HG03280 (cell line): ENCODE measurements around the gene PLEK2.
A peak's percentile ranks its signal among the peaks of the same experiment; 100 is the strongest.
"Not testable (repeated sequence)": the region's sequence is repeated elsewhere in the genome, so short reads cannot be mapped to it uniquely, and the experiment has no call there.

Source experiments
- ATAC-seq: cut with Tn5 transposase; IDR thresholded peaks from one replicate; pipeline ENCODE4 v1.9.1; 2021; ENCODE audit warnings: mild to moderate bottlenecking, moderate library complexity; ENCODE audit not compliant: unreplicated experiment

PLEK2 gene

DNA sequence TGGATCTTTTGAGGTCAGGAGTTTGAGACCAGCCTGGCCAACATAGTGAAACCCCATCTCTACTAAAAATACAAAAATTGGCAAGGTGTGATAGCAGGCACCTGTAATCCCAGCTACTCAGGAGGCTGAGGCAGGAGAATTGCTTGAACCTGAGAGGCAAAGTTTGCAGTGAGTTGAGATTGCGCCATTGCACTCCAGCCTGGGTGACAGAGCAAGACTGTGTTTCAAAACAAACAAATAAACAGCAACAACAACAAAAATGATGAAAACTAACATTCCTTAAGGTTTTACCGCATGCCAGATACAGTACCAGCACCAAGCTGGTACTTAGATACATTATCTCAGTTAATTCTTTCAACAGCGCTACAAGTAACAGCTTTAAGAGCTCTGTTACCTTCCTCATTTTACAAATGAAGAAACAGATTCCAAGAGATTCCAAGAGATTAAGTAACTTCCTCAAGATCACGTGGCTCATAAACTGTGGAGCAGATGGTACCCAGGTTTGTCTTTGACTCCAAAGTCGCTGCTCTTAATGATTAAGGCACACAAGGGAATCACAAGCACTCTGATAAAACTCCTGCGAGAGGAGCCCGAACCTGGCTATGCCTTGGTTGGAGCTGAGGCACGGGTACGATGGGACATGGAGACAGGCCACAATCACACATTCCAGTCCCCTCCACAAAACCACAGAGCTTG, 17.7 kb upstream of the PLEK2 start:
- ATAC-seq, result no peak

GRCh38 chr14:67428501-67429031, 16.6 kb upstream of the PLEK2 start:
- no peak for ATAC-seq

DNA sequence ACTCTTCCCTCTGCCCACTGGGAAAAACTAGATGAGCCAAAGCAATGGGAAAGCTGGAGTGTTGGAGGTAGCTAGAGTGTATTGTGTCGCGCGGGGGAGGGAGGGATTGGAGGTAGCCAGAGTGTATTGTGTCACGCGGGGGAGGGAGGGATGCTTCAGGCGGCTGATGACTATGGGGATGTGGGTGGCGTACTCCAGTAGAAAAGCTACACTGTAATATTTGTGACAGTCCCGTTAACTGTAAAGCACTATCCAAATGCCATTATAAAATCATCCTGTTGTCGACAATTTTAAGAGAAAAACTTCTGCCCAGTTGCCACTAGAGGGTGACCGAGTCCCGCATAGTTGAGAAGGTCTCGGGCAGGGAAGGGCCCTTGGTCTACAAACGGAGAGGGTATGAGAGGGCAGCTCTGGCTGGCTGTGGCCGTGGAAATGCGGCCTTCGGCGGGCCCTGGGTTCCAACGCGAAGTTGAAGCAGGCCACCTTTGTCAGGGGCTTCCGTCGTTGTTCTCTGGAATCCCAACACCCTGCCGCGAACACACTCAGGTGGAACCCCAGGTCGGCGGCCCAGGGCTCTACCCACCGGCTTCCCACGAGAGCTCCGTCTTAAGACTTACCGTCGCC, 15.1 kb upstream of the PLEK2 start:
- peak; percentile 52 for ATAC-seq

- no peak for ATAC-seq
Measured at GRCh38 chr14:67426161-67426560, 14.2 kb upstream of the PLEK2 start.

- ATAC-seq, result no peak
Measured at GRCh38 chr14:67425608-67426007, 13.6 kb upstream of the PLEK2 start.

GRCh38 chr14:67424539-67424938, 12.6 kb upstream of the PLEK2 start:
- ATAC-seq, result no peak

GRCh38 chr14:67423424-67423823, 11.5 kb upstream of the PLEK2 start:
- no peak for ATAC-seq

GRCh38 chr14:67421356-67422224, 9.6 kb upstream of the PLEK2 start:
- ATAC-seq, result no peak

- peak; percentile 47 for ATAC-seq
Measured at GRCh38 chr14:67420102-67420739, 8.3 kb upstream of the PLEK2 start.

DNA sequence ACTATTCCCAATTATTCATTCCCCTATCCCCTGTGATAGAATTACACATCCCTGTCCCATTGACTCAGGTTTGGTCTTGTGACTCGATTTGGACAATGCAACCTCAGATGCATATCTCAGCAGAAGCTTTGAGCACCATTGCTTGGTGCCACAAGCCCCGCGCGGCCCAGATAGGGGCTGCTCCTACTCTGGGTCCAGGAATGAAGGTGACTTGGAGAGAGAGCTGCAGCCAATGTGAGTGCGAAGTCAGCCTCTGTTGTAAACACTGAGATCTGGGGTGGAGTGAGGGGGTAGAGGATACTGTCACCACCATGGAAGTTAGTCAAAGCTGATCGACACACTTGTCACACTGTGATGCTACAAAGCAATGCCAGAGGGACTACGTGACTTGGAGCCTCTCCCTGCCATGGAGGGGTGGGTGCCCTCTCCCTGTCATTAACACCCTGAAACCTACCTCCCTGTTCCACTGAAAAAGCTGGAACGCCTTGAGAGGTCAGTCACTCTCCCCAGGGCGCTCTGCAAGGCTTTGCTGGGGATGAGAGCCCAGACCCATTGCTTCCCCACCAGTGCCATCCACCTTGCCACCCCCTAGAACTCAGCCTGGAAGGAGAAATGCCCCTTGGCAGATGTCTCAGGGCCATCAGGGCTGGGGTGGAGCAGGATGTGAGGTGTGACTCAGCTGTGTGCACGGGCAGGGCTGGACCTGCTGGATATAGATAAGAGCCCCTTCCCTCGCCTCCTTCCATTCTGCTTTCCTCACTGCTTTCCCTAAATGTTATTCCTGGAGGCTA, 6.6 kb upstream of the PLEK2 start:
- ATAC-seq, result no peak

- no peak for ATAC-seq
Measured at GRCh38 chr14:67417633-67418032, 5.7 kb upstream of the PLEK2 start.

DNA sequence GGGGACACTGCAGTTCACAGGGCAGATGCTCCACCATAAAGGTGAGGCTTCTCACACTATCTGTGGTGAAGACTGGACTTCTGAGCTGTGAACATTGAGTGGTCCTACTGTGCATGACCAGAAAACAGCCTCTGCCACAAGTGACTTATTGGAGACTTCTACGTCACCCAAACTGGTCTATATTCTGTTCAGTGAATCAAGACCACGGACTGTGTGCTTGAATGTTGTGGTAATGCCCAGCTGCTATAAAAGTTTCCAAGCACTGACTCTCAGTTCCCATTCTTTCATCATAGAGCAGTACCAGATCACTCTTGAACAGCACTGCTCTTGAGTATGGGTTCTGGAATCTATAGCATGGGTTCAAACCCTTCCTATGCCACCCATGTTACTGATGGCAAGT, 4.8 kb upstream of the PLEK2 start:
- ATAC-seq, result no peak

DNA sequence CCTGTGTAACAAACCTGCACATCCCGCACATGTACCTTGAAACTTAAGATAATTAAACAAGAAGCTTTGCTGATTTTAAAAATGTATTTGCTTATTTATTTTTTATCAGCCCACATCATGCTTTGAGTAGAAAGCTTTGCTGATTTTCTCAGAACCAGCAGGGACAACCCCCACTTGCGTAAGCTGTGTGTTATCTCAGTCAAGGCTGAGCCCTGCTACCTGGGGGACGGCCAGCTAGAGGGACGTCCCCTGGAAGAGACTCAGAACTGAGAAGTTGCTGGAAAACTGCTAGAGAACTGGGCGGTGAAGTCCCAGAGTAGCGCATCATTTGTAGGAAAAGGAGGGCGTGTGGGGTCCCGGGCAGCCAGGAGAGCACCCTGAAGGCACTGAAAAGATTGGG, 4.1 kb upstream of the PLEK2 start:
- ATAC-seq, result no peak

DNA sequence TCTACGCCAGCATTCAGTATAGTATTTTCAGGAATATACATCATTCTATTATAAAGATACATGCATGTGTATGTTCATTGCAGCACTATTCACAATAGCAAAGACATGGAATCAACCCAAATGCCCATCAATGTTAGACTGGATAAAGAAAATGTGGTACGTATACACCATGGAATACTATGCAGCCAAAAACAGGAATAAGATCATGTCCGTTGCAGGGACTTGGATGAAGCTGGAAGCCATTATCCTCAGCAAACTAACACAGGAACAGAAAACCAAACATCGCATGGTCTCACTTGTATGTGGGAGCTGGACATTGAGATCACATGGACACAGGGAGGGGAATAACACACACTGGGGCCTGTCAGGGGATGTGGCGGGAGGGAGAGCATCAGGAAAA, 3.6 kb upstream of the PLEK2 start:
- ATAC-seq, result not testable (repeated sequence)

DNA sequence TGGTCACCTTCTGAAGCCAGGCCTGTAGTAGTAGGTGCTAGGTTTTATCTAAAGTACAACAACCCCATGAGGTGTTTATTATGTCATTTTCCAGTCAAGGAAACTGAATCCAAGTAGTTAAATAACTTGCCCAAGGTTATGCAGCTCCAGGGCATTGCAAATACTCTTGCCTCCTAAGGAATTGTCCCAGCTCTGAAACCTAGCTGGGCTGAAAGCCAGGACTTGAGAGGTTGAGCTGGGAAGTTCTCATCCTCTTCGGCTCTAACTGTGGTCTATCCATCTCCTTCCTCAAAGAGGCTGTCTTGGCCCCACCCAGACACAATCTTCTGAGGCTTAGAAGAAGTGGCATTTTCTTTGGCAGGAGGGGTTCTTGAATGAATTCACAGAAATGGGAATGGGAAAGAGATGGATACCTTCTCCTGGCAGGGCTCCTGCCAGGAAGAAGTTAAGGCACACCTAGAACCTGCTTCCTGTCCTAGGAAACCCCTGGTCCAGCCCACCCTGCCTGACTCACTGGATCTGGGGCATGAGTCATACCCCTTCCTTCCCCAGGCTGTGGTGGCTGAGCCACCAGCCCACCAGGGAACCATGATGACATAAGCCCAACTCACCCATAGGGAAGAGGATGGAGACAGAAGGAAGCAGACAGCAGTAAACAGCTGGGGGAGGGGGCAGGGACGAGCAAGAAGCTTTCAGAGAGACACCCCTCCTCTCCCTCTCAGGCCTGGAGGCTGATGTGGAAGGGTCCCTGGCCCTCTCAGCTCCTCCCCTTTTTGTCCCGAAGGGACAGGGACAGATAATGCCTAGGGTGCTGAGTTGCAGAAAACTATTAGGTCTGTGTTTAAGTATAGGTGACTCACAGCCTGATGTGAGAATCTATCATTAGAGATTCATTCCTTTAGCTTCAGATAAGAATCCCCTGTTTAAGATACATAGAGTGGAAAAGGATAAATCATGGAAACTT, 2.1 kb upstream of the PLEK2 start:
- no peak for ATAC-seq

GRCh38 chr14:67411370-67411769, 595 bp downstream of the PLEK2 start:
- no peak for ATAC-seq

DNA sequence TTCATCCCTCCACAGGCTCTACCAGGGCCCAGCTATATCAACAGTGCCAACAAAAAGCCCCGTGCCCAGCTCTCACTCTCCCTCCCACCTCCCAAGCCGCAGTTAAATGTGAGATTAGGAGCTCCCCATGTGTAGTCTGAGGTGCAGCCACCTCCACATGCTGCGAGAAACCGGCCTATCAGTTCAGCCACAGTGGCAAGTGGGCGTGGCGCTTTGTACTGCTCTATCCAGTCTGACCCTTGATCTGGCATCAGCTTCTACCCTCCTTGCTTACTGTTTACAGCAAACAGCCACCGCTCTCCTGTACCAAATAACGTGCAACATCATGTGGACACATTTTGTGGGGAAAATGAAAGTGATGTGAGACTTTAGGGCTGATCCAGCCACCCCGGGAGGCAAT, 1.7 kb downstream of the PLEK2 start:
- ATAC-seq, result no peak

DNA sequence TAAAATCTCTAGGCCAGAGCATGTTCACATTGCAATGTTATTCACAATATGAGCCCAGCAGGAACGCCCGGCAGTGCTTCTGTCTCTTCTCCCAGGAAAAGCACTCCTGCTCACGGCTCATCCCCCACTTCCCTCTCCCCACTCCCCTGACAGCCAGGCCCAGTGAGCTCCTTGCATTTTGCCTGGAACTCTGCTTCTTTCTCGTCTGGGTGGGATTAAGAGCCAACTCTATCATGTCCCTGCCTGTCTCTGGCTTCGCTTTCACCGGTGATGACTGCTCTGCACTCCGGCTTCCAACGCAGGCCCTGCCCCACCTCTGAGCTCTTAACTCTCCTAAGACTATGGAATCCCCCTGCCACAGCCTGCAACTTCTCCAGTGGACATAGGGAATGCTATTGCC, 2.5 kb downstream of the PLEK2 start:
- no peak for ATAC-seq

GRCh38 chr14:67408122-67408801, 3.7 kb downstream of the PLEK2 start:
- ATAC-seq, result not testable (repeated sequence)
